B cell (primary cell): Measurements from ENCODE around the gene NAXE. TPM values are rescaled to one million over a fixed set of nuclear protein-coding genes. Genes with fewer than 3 reads are reported as not detected.

Experiments
- ATAC-seq: fragments of 200-7000 bp; cut with Tn5 transposase; one replicate; pipeline ENCODE4 v1.10.0; 2021; ENCODE audit warnings: low read depth, mild to moderate bottlenecking, moderate number of reproducible peaks, moderate library complexity
- CTCF ChIA-PET: fragments of 350-600 bp; sonication (Branson Sonifier 250); formaldehyde crosslinking; loops from one replicate; lab custom pipeline; 2021; ENCODE audit warnings: antibody characterized with exemption, inconsistent platforms; lab: Charles Lee
- POLR2A ChIA-PET: fragments of 350-600 bp; sonication (Branson Sonifier 250); formaldehyde crosslinking; loops from one replicate; lab custom pipeline; 2021; ENCODE audit warnings: antibody characterized with exemption; lab: Charles Lee
- DNase-seq: peaks from one replicate; pipeline ENCODE4 v3.0.0; 2013
- H2AFZ ChIP-seq: 2 replicates; pipeline ENCODE4 v1.6.1; 2012; ENCODE audit warnings: mild to moderate bottlenecking, low read depth, low read length; ENCODE audit not compliant: insufficient read depth, poor library complexity, severe bottlenecking
- H3K27ac ChIP-seq, 2 donors: 1 replicate in 1 of 2; 2 replicates in 1 of 2; pipeline ENCODE4 v1.5.1; 2012 to 2013; ENCODE audit warnings: low read length in 2 of 2, mild to moderate bottlenecking in 2 of 2, moderate library complexity in 1 of 2
- H3K27me3 ChIP-seq, 4 experiments: fragments of 200-600 bp in 1 of 4; sonication (generic) in 1 of 4; replicated peaks in 1 of 4; 1 replicate in 2 of 4; 2 replicates in 2 of 4; pipeline versions ENCODE4 v1.6.1 to v1.7.0; 2013 to 2016; ENCODE audit warnings: low read length in 3 of 4, mild to moderate bottlenecking in 2 of 4, mixed read lengths in 1 of 4, moderate library complexity in 1 of 4; ENCODE audit not compliant: insufficient read depth in 4 of 4, control insufficient read depth in 3 of 4; ENCODE audit errors: control extremely low read depth in 1 of 4
- H3K36me3 ChIP-seq, 2 experiments: replicated peaks in 1 of 2; 1 replicate in 1 of 2; 2 replicates in 1 of 2; pipeline versions ENCODE4 v1.6.1 to v1.7.1; 2013; ENCODE audit warnings: low read length in 1 of 2; ENCODE audit not compliant: insufficient read depth in 2 of 2, control insufficient read depth in 1 of 2; ENCODE audit errors: control extremely low read depth in 1 of 2, extremely low read depth in 1 of 2
- H3K4me1 ChIP-seq, 2 donors: fragments of 200-600 bp in 1 of 2; sonication (generic) in 1 of 2; 1 replicate in 1 of 2; 2 replicates in 1 of 2; pipeline versions ENCODE4 v1.5.1 to v1.6.1; 2013 to 2017; ENCODE audit warnings: low read length in 2 of 2; ENCODE audit not compliant: control insufficient read depth in 2 of 2, insufficient read depth in 2 of 2
- H3K4me2 ChIP-seq: replicated peaks from 2 replicates; pipeline ENCODE3; 2012; ENCODE audit warnings: mild to moderate bottlenecking, low read depth, low read length; ENCODE audit not compliant: poor library complexity, severe bottlenecking
- H3K4me3 ChIP-seq, 5 experiments: fragments of 200-600 bp in 1 of 5; sonication (generic) in 1 of 5; 1 replicate in 3 of 5; 2 replicates in 2 of 5; pipeline versions ENCODE4 v1.5.1 to v1.7.0; 2011 to 2016; ENCODE audit warnings: low read length in 4 of 5, mild to moderate bottlenecking in 4 of 5, low read depth in 2 of 5, control low read depth in 1 of 5, moderate library complexity in 1 of 5; ENCODE audit not compliant: insufficient read depth in 1 of 5; ENCODE audit errors: control extremely low read depth in 1 of 5, extremely low read depth in 1 of 5
- H3K79me2 ChIP-seq: fragments of 200-600 bp; sonication (generic); one replicate; pipeline ENCODE4 v1.6.0; 2016; ENCODE audit warnings: low read length; ENCODE audit not compliant: control insufficient read depth, insufficient read depth
- H3K9ac ChIP-seq: fragments of 200-600 bp; sonication (generic); 2 replicates; pipeline ENCODE4 v1.6.1; 2017; ENCODE audit warnings: mild to moderate bottlenecking, low read length, moderate library complexity
- H3K9me3 ChIP-seq, 3 donors: one replicate each; pipeline versions ENCODE4 v1.6.1 to v1.7.1; 2013; ENCODE audit warnings: low read length in 2 of 3; ENCODE audit not compliant: control insufficient read depth in 2 of 3, insufficient read depth in 1 of 3; ENCODE audit errors: control extremely low read depth in 1 of 3
- H4K20me1 ChIP-seq: 2 replicates; pipeline ENCODE4 v1.6.0; 2012; ENCODE audit warnings: mild to moderate bottlenecking, low read length; ENCODE audit not compliant: insufficient read depth, control insufficient read depth, poor library complexity, severe bottlenecking
- H3K27ac Mint-ChIP-seq: one replicate; pipeline ENCODE4 v1.8.0; 2021; ENCODE audit warnings: mixed read lengths
- H3K27me3 Mint-ChIP-seq: one replicate; pipeline ENCODE4 v1.8.0; 2021; ENCODE audit warnings: mixed read lengths
- H3K4me1 Mint-ChIP-seq: one replicate; pipeline ENCODE4 v1.8.0; 2021; ENCODE audit warnings: mixed read lengths
- H3K4me3 Mint-ChIP-seq: one replicate; pipeline ENCODE4 v1.8.0; 2021; ENCODE audit warnings: mixed read lengths
- H3K9me3 Mint-ChIP-seq: one replicate; pipeline ENCODE4 v1.8.0; 2022; ENCODE audit warnings: mixed read lengths; ENCODE audit not compliant: insufficient read depth
- EZH2 ChIP-seq: IDR thresholded peaks from 2 replicates; pipeline ENCODE4 v1.6.1; 2012; ENCODE audit warnings: borderline replicate concordance, low read depth, mild to moderate bottlenecking, moderate library complexity, low read length; ENCODE audit not compliant: insufficient read depth, poor library complexity, severe bottlenecking
- WGBS: methylation state at CpG from one replicate; pipeline ENCODE4 v1.1.5; 2013; ENCODE audit warnings: missing lambda C conversion rate; ENCODE audit not compliant: insufficient coverage; 5-methylcytosine and 5-hydroxymethylcytosine counted together
- intact Hi-C: fragments of 100-400 bp; cut with micrococcal nuclease; formaldehyde crosslinking; loops from one replicate; pipeline ENCODE4 v1.10.0; 2022
- polyA plus RNA-seq: library from polyadenylated mRNA; depleted of rRNA; stranded (reverse); fragments of >200 nt; gene quantifications from 2 replicates; pipeline ENCODE4 v1.2.3, GENCODE V29; 2012
- total RNA-seq, 2 donors: library from RNA; stranded (reverse); fragments of 120-200 nt in 1 of 2; gene quantifications; 1 replicate in 1 of 2; 2 replicates in 1 of 2; pipeline versions ENCODE4 v1.2.3 to v1.2.4, GENCODE V29; 2013 to 2022
- TF ChIP-seq, protein P1 (sequence below): fragments of 200-600 bp; IDR thresholded peaks from one replicate; pipeline ENCODE4 v1.8.0; 2022; ENCODE audit warnings: antibody characterized with exemption, mild to moderate bottlenecking

Gene NAXE
- total and polyA plus RNA-seq, 2 donors (not counting 1 experiment from before 2014, with no cell fraction given): 42.8 to 59.7 TPM

- TF ChIP-seq, protein P1, sequence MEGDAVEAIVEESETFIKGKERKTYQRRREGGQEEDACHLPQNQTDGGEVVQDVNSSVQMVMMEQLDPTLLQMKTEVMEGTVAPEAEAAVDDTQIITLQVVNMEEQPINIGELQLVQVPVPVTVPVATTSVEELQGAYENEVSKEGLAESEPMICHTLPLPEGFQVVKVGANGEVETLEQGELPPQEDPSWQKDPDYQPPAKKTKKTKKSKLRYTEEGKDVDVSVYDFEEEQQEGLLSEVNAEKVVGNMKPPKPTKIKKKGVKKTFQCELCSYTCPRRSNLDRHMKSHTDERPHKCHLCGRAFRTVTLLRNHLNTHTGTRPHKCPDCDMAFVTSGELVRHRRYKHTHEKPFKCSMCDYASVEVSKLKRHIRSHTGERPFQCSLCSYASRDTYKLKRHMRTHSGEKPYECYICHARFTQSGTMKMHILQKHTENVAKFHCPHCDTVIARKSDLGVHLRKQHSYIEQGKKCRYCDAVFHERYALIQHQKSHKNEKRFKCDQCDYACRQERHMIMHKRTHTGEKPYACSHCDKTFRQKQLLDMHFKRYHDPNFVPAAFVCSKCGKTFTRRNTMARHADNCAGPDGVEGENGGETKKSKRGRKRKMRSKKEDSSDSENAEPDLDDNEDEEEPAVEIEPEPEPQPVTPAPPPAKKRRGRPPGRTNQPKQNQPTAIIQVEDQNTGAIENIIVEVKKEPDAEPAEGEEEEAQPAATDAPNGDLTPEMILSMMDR: no peak
- no peak for TF ChIP-seq EZH2
- ATAC-seq (peak; percentile 74), DNase-seq (peak; percentile 84)
- Histone ChIP-seq H3K27ac (peak within 1 kb of the TSS; percentile 72 to 83), H3K27me3 (no peaks in the 10 kb centered on the region), H4K20me1 (no peaks in the 10 kb centered on the region), H2AFZ (peak within 1 kb of the TSS; percentile 99), H3K4me3 (peak within 1 kb of the TSS; percentile 85 to 100 (median 99)), H3K36me3 (peaks cover 0 to 28% of the 10 kb centered on the region in 2 experiments), H3K9me3 (no peaks in the 10 kb centered on the region), H3K4me1 (peaks cover 22 to 30% of the 10 kb centered on the region in 2 donors), H3K79me2 (peaks cover 37% of the 10 kb centered on the region), H3K4me2 (peak within 1 kb of the TSS; percentile 95), H3K9ac (peak within 1 kb of the TSS; percentile 93)
- Mint-ChIP-seq H3K27ac (peak within 1 kb of the TSS; percentile 96), H3K27me3 (no peaks in the 10 kb centered on the region), H3K4me3 (peak within 1 kb of the TSS; percentile 97), H3K9me3 (no peaks in the 10 kb centered on the region), H3K4me1 (peaks cover 38% of the 10 kb centered on the region)
- ChIA-PET CTCF (interaction anchor here (0.6 to 10.9 kb wide), 13 partner anchors 9 to 216 kb away, joined by 3 to 80 read pairs (median 4); partner anchors contain the start of genes MEF2D and NAXE), POLR2A (interaction anchor here (0.6 to 2.2 kb wide), 6 partner anchors 9 to 144 kb away, joined by 3 to 8 read pairs (median 4); partner anchors contain the start of genes MEF2D and NAXE)
- 0% methylated on average over 35 of the region's 35 CpGs for WGBS
- intact Hi-C loops: loop anchor here (1.0 to 2.0 kb wide), 5 partner anchors 10 to 166 kb away; partner anchors contain the start of genes MEF2D, NAXE and PRCC
These were observed 9.7 kb downstream of the NAXE start, which contains the start of gene GPATCH4 for GRCh38 chr1:156601122-156601830. GPATCH4 (minus strand) TSS chr1:156601479.
